DND-41 (cell line): ENCODE results near the gene RBKS.

ENCODE experiments used
- CTCF ChIP-seq: IDR thresholded peaks from 2 replicates; pipeline ENCODE4 v1.5.1; 2012; ENCODE audit warnings: borderline replicate concordance, low read length, moderate library complexity, mild to moderate bottlenecking; ENCODE audit not compliant: poor library complexity, severe bottlenecking; ENCODE audit errors: extremely low read depth
- EZH2 ChIP-seq: IDR thresholded peaks from 3 replicates; pipeline ENCODE4 v1.6.1; 2012; ENCODE audit warnings: borderline replicate concordance, low read depth, mild to moderate bottlenecking, moderate library complexity, low read length, inconsistent platforms; ENCODE audit not compliant: severe bottlenecking

DNA sequence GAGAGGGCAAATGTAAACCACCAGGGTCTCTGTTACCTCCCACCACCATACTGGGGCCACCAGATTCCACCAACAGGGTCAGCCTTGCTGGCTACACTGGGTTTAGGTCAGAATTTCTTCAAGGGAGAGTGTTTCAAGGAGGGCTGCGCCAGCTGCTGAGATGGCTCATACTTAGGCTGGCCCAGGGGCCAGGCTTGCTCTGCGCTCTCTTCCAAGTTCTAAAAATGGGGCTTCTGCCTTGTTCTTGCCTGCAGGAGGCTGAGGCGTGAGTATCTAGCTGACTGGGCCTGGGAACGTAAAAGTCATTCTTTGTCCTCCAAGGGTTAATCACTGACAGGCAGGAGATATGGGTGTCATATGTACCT lies 90.6 kb downstream of the RBKS start:
- TF ChIP-seq CTCF (no peak), EZH2 (no peak)
